Measurements from ENCODE around the gene TMEM205. TPM values are rescaled to one million over a fixed set of nuclear protein-coding genes. Genes with fewer than 3 reads are reported as not detected.

TMEM205 gene
- total RNA-seq, 2 donors from 2014 or later = 301 to 343 TPM

DNA sequence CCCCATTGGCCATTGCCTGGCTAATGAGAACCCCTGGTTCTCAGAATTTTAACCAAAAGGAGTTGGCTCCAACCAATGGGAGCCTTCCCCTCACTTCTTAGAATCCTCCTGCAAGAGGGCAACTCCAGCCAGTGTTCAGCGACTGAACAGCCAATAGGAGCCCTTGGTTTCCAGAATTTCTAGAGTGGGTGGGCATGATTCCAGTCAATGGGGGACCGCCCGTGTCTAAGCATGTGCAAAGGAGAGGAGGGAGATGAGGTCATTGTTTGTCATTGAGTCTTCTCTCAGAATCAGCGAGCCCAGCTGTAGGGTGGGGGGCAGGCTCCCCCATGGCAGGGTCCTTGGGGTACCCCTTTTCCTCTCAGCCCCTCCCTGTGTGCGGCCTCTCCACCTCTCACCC is 18.9 kb upstream of the TMEM205 start:
- Histone ChIP-seq H3K27me3 (no peaks in the 10 kb centered on the region), H3K4me1 (no peaks in the 10 kb centered on the region), H3K36me3 (peaks cover 23% of the 10 kb centered on the region), H3K4me3 (no peak overlapping the region), H3K27ac (no peak overlapping the region), H3K9me3 (no peaks in the 10 kb centered on the region)
- TF ChIP-seq CTCF (IDR thresholded peaks at IDR 0.05) = no peak
- no peak for DNase-seq (ENCODE audit: low spot score)

DNA sequence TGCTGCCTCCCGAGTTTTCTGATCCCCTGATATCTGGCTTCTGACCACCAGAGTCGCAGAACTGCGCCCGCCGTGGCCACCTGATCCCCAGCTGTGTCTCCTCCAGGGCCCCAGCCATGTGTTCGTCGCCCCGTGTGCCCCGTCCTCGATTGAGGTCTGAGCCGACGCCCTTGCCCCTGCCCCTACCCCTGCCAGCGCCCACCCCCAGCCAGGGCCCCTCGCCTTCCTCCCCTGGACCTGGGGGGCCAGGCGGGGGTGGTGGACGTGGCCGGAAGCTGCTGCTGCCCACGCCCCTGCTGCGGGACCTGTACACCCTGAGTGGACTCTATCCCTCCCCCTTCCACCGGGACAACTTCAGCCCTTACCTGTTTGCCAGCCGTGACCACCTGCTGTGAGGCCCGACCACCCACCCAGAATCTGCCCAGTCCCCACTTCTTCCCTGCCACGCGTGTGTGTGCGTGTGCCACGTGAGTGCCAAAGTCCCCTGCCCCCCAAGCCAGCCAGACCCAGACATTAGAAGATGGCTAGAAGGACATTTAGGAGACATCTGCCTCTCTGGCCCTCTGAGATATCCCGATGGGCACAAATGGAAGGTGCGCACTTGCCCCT is 18.3 kb upstream of the TMEM205 start:
- DNase-seq (ENCODE audit: low spot score) = no peak
- H3K27me3 ChIP-seq = no peaks in the 10 kb centered on the region
- H3K9me3 ChIP-seq = no peaks in the 10 kb centered on the region
- H3K4me3 ChIP-seq = no peak overlapping the region
- no peak for TF ChIP-seq CTCF (IDR thresholded peaks at IDR 0.05)
- no peaks in the 10 kb centered on the region for H3K4me1 ChIP-seq
- H3K27ac ChIP-seq = no peak overlapping the region
- H3K36me3 ChIP-seq = peaks cover 23% of the 10 kb centered on the region

GRCh38 chr19:11363881-11364280 is 17.8 kb upstream of the TMEM205 start:
- no peaks in the 10 kb centered on the region for H3K9me3 ChIP-seq
- H3K27me3 ChIP-seq = no peaks in the 10 kb centered on the region
- no peak overlapping the region for H3K4me3 ChIP-seq
- no peak for TF ChIP-seq CTCF (IDR thresholded peaks at IDR 0.05)
- no peak for DNase-seq (ENCODE audit: low spot score)
- H3K4me1 ChIP-seq = no peaks in the 10 kb centered on the region
- H3K27ac ChIP-seq = no peak overlapping the region
- peaks cover 23% of the 10 kb centered on the region for H3K36me3 ChIP-seq

DNA sequence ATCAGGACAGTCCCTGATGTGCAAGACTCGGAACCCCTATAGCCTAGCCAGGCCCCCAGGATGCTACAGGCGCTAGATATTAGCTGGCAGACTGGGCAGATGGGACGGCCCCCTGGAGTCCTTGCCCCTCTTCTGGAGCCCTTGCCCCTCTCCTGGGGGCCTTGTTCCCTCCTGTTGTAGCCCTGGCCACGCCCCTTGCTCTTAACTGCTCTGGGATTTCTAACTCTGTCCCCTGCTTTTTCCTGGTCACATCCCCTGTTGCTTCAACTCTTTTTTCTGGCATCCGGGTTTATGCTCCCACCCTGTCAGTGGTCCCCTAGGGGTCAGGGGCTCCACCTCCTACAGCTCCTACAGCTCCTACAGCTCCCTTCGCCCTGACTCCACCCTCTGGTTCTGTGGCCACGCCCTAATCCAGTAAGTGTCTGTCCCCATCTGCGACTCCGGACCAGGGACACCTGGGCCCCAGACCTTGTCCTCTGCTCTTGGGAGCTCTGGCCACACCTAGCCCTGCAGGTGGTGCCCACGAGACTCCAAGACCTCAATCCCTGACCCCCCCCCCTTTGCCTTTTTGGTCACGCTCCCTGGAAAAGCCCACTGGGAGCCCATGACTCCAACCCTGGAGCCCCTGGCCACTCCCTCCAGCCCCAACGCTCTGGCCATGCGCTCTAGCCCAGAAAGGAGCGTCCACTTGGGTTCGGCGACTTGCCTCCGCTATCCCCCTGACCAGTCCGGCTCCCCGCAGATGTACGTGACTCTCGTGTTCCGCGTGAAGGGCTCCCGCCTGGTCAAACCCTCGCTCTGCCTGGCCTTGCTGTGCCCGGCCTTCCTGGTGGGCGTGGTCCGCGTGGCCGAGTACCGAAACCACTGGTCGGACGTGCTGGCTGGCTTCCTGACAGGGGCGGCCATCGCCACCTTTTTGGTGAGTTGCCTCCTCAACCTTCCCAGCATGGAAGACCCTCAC is 16.0 kb upstream of the TMEM205 start:
- TF ChIP-seq CTCF (IDR thresholded peaks at IDR 0.05) = no peak
- Histone ChIP-seq H3K27ac (no peak overlapping the region), H3K4me3 (no peak overlapping the region), H3K9me3 (no peaks in the 10 kb centered on the region), H3K36me3 (peaks cover 23% of the 10 kb centered on the region), H3K4me1 (no peaks in the 10 kb centered on the region), H3K27me3 (no peaks in the 10 kb centered on the region)
- no peak for DNase-seq (ENCODE audit: low spot score)

DNA sequence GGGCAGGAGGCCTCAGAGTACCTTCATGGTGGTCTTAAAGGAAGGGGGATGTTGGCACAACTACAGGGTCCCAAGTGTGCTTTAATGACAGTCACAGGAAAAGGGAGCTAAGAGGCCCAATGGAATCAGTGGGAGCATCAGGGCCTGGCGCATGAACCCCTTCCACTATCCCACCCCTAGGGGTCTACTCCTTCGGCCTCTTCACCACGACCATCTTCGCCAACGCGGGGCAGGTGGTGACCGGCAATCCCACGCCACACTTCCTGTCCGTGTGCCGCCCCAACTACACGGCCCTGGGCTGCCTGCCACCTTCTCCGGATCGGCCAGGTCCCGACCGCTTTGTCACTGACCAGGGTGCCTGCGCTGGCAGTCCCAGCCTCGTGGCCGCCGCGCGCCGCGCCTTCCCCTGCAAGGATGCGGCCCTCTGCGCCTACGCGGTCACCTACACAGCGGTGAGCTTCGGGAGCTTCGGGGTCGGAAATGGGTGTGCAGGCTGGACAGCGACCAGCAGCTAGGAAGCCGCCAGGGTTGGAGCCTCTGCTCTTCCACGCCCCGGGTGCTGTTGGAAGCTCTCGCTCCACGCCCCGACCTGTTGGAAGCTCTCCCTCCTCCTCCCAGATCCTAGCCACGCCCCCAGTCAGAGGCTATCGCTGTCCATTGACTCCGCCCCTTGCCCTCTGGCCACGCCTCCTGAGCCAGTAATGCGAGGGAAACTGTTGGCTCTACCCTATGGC is 15.1 kb upstream of the TMEM205 start:
- Histone ChIP-seq H3K36me3 (peaks cover 23% of the 10 kb centered on the region), H3K4me3 (no peak overlapping the region), H3K9me3 (no peaks in the 10 kb centered on the region), H3K27ac (no peak overlapping the region), H3K27me3 (no peaks in the 10 kb centered on the region), H3K4me1 (peaks cover 0 to 4% of the 10 kb centered on the region in 2 donors)
- no peak for TF ChIP-seq CTCF (IDR thresholded peaks at IDR 0.05)
- DNase-seq (ENCODE audit: low spot score) = no peak
